Measurements from ENCODE around the gene CHD1L.
"Not testable (repeated sequence)": the region's sequence is repeated elsewhere in the genome, so short reads cannot be mapped to it uniquely, and the experiment has no call there.

CHD1L gene

GRCh38 chr1:147238925-147239820, 3.3 kb upstream of the CHD1L start:
- in situ Hi-C loops (cut with HindIII; ENCODE audit: low sequenced_read_pairs): no loop called here
- no peak for TF ChIP-seq CTCF (IDR thresholded peaks at IDR 0.05; ENCODE audit: low read depth, low read length)
- no peak for DNase-seq (ENCODE audit: low read depth, low spot score)

GRCh38 chr1:147240131-147240721, 2.3 kb upstream of the CHD1L start:
- H3K4me3 ChIP-seq (ENCODE audit: low read depth, low read length); DNase-seq (ENCODE audit: low read depth, low spot score); in situ Hi-C loops (cut with HindIII; ENCODE audit: low sequenced_read_pairs): not testable (repeated sequence)

More at GRCh38 chr1:147238925-147239820, 3.3 kb upstream of the CHD1L start:
- H3K4me3 ChIP-seq (ENCODE audit: low read depth, low read length): no peak overlapping the region

- in situ Hi-C loops (cut with HindIII; ENCODE audit: low sequenced_read_pairs): no loop called here
- H3K4me3 ChIP-seq (ENCODE audit: low read depth, low read length): peak overlapping the region; percentile 22
- TF ChIP-seq CTCF (IDR thresholded peaks at IDR 0.05; ENCODE audit: low read depth, low read length): no peak
- no peak for DNase-seq (ENCODE audit: low read depth, low spot score)
These were observed 493 bp upstream of the CHD1L start for GRCh38 chr1:147241934-147242448.

- no peak for DNase-seq (ENCODE audit: low read depth, low spot score)
- peak overlapping the region; percentile 67 for H3K4me3 ChIP-seq (ENCODE audit: low read depth, low read length)
- TF ChIP-seq CTCF (IDR thresholded peaks at IDR 0.05; ENCODE audit: low read depth, low read length): no peak
- in situ Hi-C loops (cut with HindIII; ENCODE audit: low sequenced_read_pairs): no loop called here
These were observed 773 bp downstream of the CHD1L start for GRCh38 chr1:147243228-147243685.

- in situ Hi-C loops (cut with HindIII; ENCODE audit: low sequenced_read_pairs): no loop called here
- no peak for TF ChIP-seq CTCF (IDR thresholded peaks at IDR 0.05; ENCODE audit: low read depth, low read length)
- H3K4me3 ChIP-seq (ENCODE audit: low read depth, low read length): peak overlapping the region; percentile 67
- peak; percentile 20 for DNase-seq (ENCODE audit: low read depth, low spot score)
These were observed 1.4 kb downstream of the CHD1L start for GRCh38 chr1:147243841-147244240.

GRCh38 chr1:147245129-147245528, 2.6 kb downstream of the CHD1L start:
- in situ Hi-C loops (cut with HindIII; ENCODE audit: low sequenced_read_pairs): no loop called here
- TF ChIP-seq CTCF (IDR thresholded peaks at IDR 0.05; ENCODE audit: low read depth, low read length): no peak
- no peak for DNase-seq (ENCODE audit: low read depth, low spot score)
- no peak overlapping the region for H3K4me3 ChIP-seq (ENCODE audit: low read depth, low read length)

GRCh38 chr1:147245586-147246021, 3.1 kb downstream of the CHD1L start:
- no peak for TF ChIP-seq CTCF (IDR thresholded peaks at IDR 0.05; ENCODE audit: low read depth, low read length)
- in situ Hi-C loops (cut with HindIII; ENCODE audit: low sequenced_read_pairs): no loop called here
- no peak for DNase-seq (ENCODE audit: low read depth, low spot score)

More at GRCh38 chr1:147245586-147246021, 3.1 kb downstream of the CHD1L start:
- H3K4me3 ChIP-seq (ENCODE audit: low read depth, low read length): no peak overlapping the region
